ENCODE measurements around the gene TRAF6. TPM values are rescaled to one million over a fixed set of nuclear protein-coding genes. Genes with fewer than 3 reads are reported as not detected.

Gene TRAF6
- total RNA-seq, 1 experiment from 2014 or later = 7.2 TPM

Other genes with a start within 250 kb of the TRAF6 start
- 41.4 and 59.2 TPM in 2 replicates for gene COMMD9, start 220.8 kb downstream of the TRAF6 start, total RNA-seq (2014; rRNA removed; shearing (Covaris generic))
- 23.2 and 42.0 TPM in 2 replicates for gene PRR5L, start 214.0 kb downstream of the TRAF6 start, total RNA-seq (2014; rRNA removed; shearing (Covaris generic))
- gene RAG1, start 57.7 kb upstream of the TRAF6 start, total RNA-seq (2014; rRNA removed; shearing (Covaris generic)) = 0.48 and 0.68 TPM in 2 replicates
- gene IFTAP, start 84.2 kb upstream of the TRAF6 start, total RNA-seq (2014; rRNA removed; shearing (Covaris generic)) = 40.8 and 58.0 TPM in 2 replicates
- gene RAG2, start 88.0 kb upstream of the TRAF6 start, total RNA-seq (2014; rRNA removed; shearing (Covaris generic)) = not detected in 2 replicates

Measured in RPMI7951 (cell line).